ENCODE measurements around the gene SMYD5. TPM values are rescaled to one million over a fixed set of nuclear protein-coding genes. Genes with fewer than 3 reads are reported as not detected.

Gene SMYD5
- total RNA-seq, 1 experiment from 2014 or later: 49.4 TPM

GRCh38 chr2:73215254-73215653 is 1.2 kb downstream of the SMYD5 start:
- DNase-seq (no peak), ATAC-seq (no peak)
- no peaks in the 10 kb centered on the region for H3F3A ChIP-seq (ENCODE audit: low read length, unreplicated experiment)
- peaks cover 51% of the 10 kb centered on the region for H3K79me2 ChIP-seq (ENCODE audit: low read length)
- H3K27ac ChIP-seq (ENCODE audit: low read length): no peak overlapping the region
- BruUV-seq (replicated peaks): no TSS peak
- no peaks in the 10 kb centered on the region for H3K9me2 ChIP-seq (replicated peaks; ENCODE audit: low read length)
- ChIA-PET POLR2A (ENCODE audit: unreplicated experiment) (no interaction called here), CTCF (no interaction called here)
- TF ChIP-seq EZH2 (IDR thresholded peaks at IDR 0.05; ENCODE audit: low read length, unreplicated experiment): no peak
- peak overlapping the region; percentile 85 for H3K4me2 ChIP-seq (ENCODE audit: low read length)
- no peaks in the 10 kb centered on the region for H4K20me1 ChIP-seq (ENCODE audit: low read length)
- H3K4me3 ChIP-seq (ENCODE audit: low read length): peak overlapping the region; percentile 77
- intact Hi-C loops (cut with micrococcal nuclease): no loop called here
- H3K9me3 ChIP-seq (ENCODE audit: low read length): no peaks in the 10 kb centered on the region
- H3K27me3 ChIP-seq (ENCODE audit: low read length): no peaks in the 10 kb centered on the region
- peaks cover 25% of the 10 kb centered on the region for H3K4me1 ChIP-seq (ENCODE audit: insufficient read depth, low read length)
- no peak overlapping the region for H2AFZ ChIP-seq (ENCODE audit: low read length)
- peak overlapping the region; percentile 90 for H3K9ac ChIP-seq (ENCODE audit: low read length)
- H3K36me3 ChIP-seq (ENCODE audit: low read depth, low read length): 0 out of 2 replicates have a peak, but pooled peaks cover 2% of the 10 kb centered on the region

DNA sequence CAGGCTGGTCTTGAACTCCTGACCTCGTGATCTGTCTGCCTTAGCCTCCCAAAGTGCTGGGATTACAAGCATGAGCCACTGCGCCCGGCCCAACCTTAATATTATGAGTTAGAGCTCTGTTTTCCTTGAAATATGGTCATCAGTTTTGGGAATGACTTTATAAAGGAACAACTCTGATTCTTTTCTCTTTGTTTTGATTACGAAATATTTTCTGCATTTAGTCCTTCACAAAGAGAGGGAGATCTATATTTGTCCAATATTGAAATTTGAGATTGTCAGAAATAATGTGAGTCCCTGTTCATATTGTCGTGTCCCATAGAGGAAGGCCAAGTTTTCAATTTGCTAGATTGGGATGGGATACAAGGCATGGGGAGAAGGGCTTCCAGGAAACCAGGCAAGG is 3.1 kb downstream of the SMYD5 start:
- Histone ChIP-seq H3K4me1 (ENCODE audit: insufficient read depth, low read length) (peaks cover 25% of the 10 kb centered on the region), H3K36me3 (ENCODE audit: low read depth, low read length) (peaks cover 6% of the 10 kb centered on the region; the same call in 1 of the 2 replicates), H3K9ac (ENCODE audit: low read length) (no peak overlapping the region), H4K20me1 (ENCODE audit: low read length) (no peaks in the 10 kb centered on the region), H3K27me3 (ENCODE audit: low read length) (no peaks in the 10 kb centered on the region), H3F3A (ENCODE audit: low read length, unreplicated experiment) (no peaks in the 10 kb centered on the region), H3K27ac (ENCODE audit: low read length) (no peak overlapping the region), H3K4me2 (ENCODE audit: low read length) (no peak overlapping the region), H3K9me3 (ENCODE audit: low read length) (no peaks in the 10 kb centered on the region), H3K9me2 (replicated peaks; ENCODE audit: low read length) (no peaks in the 10 kb centered on the region), H2AFZ (ENCODE audit: low read length) (no peak overlapping the region), H3K79me2 (ENCODE audit: low read length) (peaks cover 51% of the 10 kb centered on the region), H3K4me3 (ENCODE audit: low read length) (no peak overlapping the region)
- DNase-seq (no peak), ATAC-seq (no peak)
- intact Hi-C loops (cut with micrococcal nuclease): no loop called here
- no TSS peak for BruUV-seq (replicated peaks)
- ChIA-PET CTCF (no interaction called here), POLR2A (ENCODE audit: unreplicated experiment) (no interaction called here)
- TF ChIP-seq EZH2 (IDR thresholded peaks at IDR 0.05; ENCODE audit: low read length, unreplicated experiment) (no peak), EZH2phosphoT487 (IDR thresholded peaks at IDR 0.05; ENCODE audit: borderline replicate concordance, low read length) (no peak)
- TF ChIP-seq, protein P1, sequence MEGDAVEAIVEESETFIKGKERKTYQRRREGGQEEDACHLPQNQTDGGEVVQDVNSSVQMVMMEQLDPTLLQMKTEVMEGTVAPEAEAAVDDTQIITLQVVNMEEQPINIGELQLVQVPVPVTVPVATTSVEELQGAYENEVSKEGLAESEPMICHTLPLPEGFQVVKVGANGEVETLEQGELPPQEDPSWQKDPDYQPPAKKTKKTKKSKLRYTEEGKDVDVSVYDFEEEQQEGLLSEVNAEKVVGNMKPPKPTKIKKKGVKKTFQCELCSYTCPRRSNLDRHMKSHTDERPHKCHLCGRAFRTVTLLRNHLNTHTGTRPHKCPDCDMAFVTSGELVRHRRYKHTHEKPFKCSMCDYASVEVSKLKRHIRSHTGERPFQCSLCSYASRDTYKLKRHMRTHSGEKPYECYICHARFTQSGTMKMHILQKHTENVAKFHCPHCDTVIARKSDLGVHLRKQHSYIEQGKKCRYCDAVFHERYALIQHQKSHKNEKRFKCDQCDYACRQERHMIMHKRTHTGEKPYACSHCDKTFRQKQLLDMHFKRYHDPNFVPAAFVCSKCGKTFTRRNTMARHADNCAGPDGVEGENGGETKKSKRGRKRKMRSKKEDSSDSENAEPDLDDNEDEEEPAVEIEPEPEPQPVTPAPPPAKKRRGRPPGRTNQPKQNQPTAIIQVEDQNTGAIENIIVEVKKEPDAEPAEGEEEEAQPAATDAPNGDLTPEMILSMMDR (conservative IDR thresholded peaks at IDR 0.05; ENCODE audit: low read depth, low read length): no peak

GRCh38 chr2:73217826-73218225 is 3.8 kb downstream of the SMYD5 start:
- intact Hi-C loops (cut with micrococcal nuclease): no loop called here
- H3K27ac ChIP-seq (ENCODE audit: low read length): no peak overlapping the region
- no peaks in the 10 kb centered on the region for H3K9me2 ChIP-seq (replicated peaks; ENCODE audit: low read length)
- peaks cover 51% of the 10 kb centered on the region for H3K79me2 ChIP-seq (ENCODE audit: low read length)
- no peaks in the 10 kb centered on the region for H4K20me1 ChIP-seq (ENCODE audit: low read length)
- no peak overlapping the region for H2AFZ ChIP-seq (ENCODE audit: low read length)
- no peak for ATAC-seq
- ChIA-PET CTCF (no interaction called here), POLR2A (ENCODE audit: unreplicated experiment) (no interaction called here)
- no peaks in the 10 kb centered on the region for H3K9me3 ChIP-seq (ENCODE audit: low read length)
- H3F3A ChIP-seq (ENCODE audit: low read length, unreplicated experiment): no peaks in the 10 kb centered on the region
- DNase-seq: peak; percentile 19
- no peak overlapping the region for H3K9ac ChIP-seq (ENCODE audit: low read length)
- no TSS peak for BruUV-seq (replicated peaks)
- no peaks in the 10 kb centered on the region for H3K27me3 ChIP-seq (ENCODE audit: low read length)
- H3K4me2 ChIP-seq (ENCODE audit: low read length): peak overlapping the region; percentile 15; the same call in 1 of the 2 replicates
- peaks cover 8% of the 10 kb centered on the region; the same call in 1 of the 2 replicates for H3K36me3 ChIP-seq (ENCODE audit: low read depth, low read length)
- no peak for TF ChIP-seq EZH2phosphoT487 (IDR thresholded peaks at IDR 0.05; ENCODE audit: borderline replicate concordance, low read length)
- TF ChIP-seq, protein P1 (conservative IDR thresholded peaks at IDR 0.05; ENCODE audit: low read depth, low read length): no peak
- TF ChIP-seq EZH2 (IDR thresholded peaks at IDR 0.05; ENCODE audit: low read length, unreplicated experiment): no peak
- no peak overlapping the region for H3K4me3 ChIP-seq (ENCODE audit: low read length)
- peaks cover 25% of the 10 kb centered on the region for H3K4me1 ChIP-seq (ENCODE audit: insufficient read depth, low read length)
